ENCODE data around the gene ABCG5. TPM values are rescaled to one million over a fixed set of nuclear protein-coding genes. Genes with fewer than 3 reads are reported as not detected.

The ABCG5 gene
- total RNA-seq, 1 donor from 2014 or later = not detected

- no peak for TF ChIP-seq CTCF (conservative IDR thresholded peaks at IDR 0.05; ENCODE audit: low read depth, low read length)
- H3K4me3 ChIP-seq (ENCODE audit: low read depth, low read length) = no peak overlapping the region
- no peak for DNase-seq (ENCODE audit: low read depth)
Measured at GRCh38 chr2:43810888-43811287, 27.8 kb downstream of the ABCG5 start.

GRCh38 chr2:43810452-43810851, 28.2 kb downstream of the ABCG5 start:
- H3K4me3 ChIP-seq (ENCODE audit: low read depth, low read length) = no peak overlapping the region
- no peak for DNase-seq (ENCODE audit: low read depth)
- no peak for TF ChIP-seq CTCF (conservative IDR thresholded peaks at IDR 0.05; ENCODE audit: low read depth, low read length)

DNA sequence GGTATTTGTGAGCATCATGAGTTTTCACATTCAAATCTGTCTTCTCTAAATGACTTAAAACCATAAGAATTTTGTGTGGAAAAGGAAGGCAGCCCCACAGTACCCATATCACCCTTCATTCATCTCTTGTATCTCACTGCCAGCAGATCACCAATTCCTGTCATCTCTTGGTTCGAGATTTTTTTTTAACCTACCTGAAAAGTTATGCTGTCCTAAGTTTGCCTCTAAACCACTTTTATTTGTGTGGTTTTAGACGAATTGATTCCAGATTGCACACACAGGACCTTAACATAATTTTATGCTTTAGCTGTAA, 32.0 kb downstream of the ABCG5 start:
- TF ChIP-seq CTCF (conservative IDR thresholded peaks at IDR 0.05; ENCODE audit: low read depth, low read length) = no peak
- DNase-seq (ENCODE audit: low read depth) = no peak
- H3K4me3 ChIP-seq (ENCODE audit: low read depth, low read length) = no peak overlapping the region

DNA sequence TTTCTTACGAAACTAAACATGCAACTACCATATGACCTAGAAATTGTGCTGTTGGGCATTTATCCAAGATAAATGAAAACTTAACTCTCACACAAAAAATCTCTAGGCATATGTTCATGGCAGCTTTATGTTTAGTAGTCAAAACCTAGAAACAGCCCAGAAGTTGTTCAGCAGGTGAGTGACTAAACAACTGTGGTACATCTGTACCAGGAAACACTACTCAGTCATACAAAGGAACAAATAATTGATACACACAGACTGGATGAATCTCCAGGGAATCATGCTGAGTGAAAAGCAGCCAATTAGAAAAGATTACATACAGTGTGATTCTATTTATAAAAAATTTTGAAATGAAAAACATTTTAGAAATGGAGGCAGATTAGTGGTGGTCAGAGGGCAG, 35.5 kb downstream of the ABCG5 start:
- DNase-seq (ENCODE audit: low read depth) = no peak
- no peak overlapping the region for H3K4me3 ChIP-seq (ENCODE audit: low read depth, low read length)
- TF ChIP-seq CTCF (conservative IDR thresholded peaks at IDR 0.05; ENCODE audit: low read depth, low read length) = no peak

DNA sequence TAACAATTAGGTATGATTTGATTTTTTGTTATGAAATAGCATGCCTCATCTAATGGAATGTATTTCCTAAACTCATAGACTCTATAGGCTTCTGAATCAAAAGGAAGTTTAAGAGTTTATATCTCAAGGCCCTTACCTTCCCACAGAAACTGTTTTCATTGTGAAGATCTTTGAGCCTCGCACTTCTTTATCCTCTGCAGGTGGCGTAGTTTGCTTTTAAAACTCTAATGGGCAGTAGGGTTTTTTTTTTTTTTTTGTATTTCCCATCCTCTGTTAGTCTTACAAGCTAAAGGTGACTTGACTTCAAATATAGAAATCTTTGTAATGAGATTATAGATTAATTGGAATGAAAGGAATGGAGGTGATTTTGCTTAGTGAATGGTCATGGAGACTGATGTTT, 36.5 kb downstream of the ABCG5 start:
- no peak for DNase-seq (ENCODE audit: low read depth)
- no peak overlapping the region for H3K4me3 ChIP-seq (ENCODE audit: low read depth, low read length)
- TF ChIP-seq CTCF (conservative IDR thresholded peaks at IDR 0.05; ENCODE audit: low read depth, low read length) = no peak

- H3K4me3 ChIP-seq (ENCODE audit: low read depth, low read length) = no peak overlapping the region
- DNase-seq (ENCODE audit: low read depth) = no peak
- no peak for TF ChIP-seq CTCF (conservative IDR thresholded peaks at IDR 0.05; ENCODE audit: low read depth, low read length)
Measured at GRCh38 chr2:43800894-43801293, 37.7 kb downstream of the ABCG5 start.

DNA sequence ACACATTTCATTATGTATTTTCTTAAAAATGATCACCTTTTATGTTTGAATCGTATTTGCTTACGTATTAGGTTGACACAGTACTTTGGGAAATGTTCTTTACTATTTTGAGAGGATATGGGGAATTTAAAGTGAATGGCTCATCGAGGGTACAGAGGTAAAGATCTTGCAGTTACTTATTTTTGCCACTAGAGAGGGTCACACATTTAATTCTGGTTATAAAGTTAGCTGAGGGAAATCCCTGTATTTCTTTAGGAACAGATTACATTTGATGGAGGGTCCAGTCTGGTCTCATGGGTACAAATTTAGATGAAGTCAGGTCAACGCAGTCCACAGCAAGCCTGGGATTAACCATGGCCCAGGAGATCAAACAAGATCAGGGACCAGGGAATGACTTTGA, 40.3 kb downstream of the ABCG5 start:
- H3K4me3 ChIP-seq (ENCODE audit: low read depth, low read length) = no peak overlapping the region
- no peak for DNase-seq (ENCODE audit: low read depth)
- TF ChIP-seq CTCF (conservative IDR thresholded peaks at IDR 0.05; ENCODE audit: low read depth, low read length) = peak; percentile 36

Data from epithelial cell of proximal tubule (primary cell).